Measurements from ENCODE around the gene CARS1.

DNA sequence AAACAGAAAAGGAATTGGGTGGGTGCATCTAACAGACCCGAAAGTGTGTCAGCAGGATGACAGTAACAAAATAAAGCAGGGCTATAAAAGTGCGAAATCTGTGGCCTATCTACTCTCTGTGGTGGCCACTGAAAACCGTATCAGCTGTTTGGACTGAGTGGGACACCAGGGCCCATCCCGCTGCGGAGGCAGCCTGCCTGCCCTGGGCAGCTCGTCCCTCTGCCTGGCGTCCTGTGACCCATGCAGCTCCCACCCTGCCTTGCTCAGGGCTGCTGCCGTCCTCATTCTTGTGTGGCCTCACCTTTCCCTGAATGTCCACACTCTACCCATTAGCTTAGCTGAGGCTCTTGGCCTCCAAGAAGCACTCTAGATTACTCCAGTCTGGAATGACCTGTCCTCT, 30.4 kb downstream of the CARS1 start:
- TF ChIP-seq, protein P1, sequence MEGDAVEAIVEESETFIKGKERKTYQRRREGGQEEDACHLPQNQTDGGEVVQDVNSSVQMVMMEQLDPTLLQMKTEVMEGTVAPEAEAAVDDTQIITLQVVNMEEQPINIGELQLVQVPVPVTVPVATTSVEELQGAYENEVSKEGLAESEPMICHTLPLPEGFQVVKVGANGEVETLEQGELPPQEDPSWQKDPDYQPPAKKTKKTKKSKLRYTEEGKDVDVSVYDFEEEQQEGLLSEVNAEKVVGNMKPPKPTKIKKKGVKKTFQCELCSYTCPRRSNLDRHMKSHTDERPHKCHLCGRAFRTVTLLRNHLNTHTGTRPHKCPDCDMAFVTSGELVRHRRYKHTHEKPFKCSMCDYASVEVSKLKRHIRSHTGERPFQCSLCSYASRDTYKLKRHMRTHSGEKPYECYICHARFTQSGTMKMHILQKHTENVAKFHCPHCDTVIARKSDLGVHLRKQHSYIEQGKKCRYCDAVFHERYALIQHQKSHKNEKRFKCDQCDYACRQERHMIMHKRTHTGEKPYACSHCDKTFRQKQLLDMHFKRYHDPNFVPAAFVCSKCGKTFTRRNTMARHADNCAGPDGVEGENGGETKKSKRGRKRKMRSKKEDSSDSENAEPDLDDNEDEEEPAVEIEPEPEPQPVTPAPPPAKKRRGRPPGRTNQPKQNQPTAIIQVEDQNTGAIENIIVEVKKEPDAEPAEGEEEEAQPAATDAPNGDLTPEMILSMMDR (IDR thresholded peaks at IDR 0.05): no peak
- TF ChIP-seq POLR2A (IDR thresholded peaks at IDR 0.05): no peak

All from ovary (tissue), 3 donors.